Lower lobe of right lung (tissue), 2 donors: ENCODE measurements around the gene RBM44. TPM values are rescaled to one million over a fixed set of nuclear protein-coding genes. Genes with fewer than 3 reads are reported as not detected.

Source experiments
- ATAC-seq, 2 donors: fragments of 200-7000 bp; cut with Tn5 transposase; one replicate each; pipeline ENCODE4 v1.9.1; 2020 to 2022; ENCODE audit warnings: mild to moderate bottlenecking in 2 of 2, moderate library complexity in 2 of 2
- DNase-seq: peaks from one replicate; pipeline ENCODE4 v3.0.0-alpha.2; 2020
- H3K27ac ChIP-seq: fragments of 200-600 bp; one replicate; pipeline ENCODE4 v1.8.0; 2022
- H3K27me3 ChIP-seq: fragments of 200-600 bp; one replicate; pipeline ENCODE4 v1.8.0; 2022; ENCODE audit warnings: low read depth
- H3K36me3 ChIP-seq: fragments of 200-600 bp; one replicate; pipeline ENCODE4 v1.8.0; 2022; ENCODE audit warnings: mild to moderate bottlenecking
- H3K4me1 ChIP-seq: fragments of 200-600 bp; one replicate; pipeline ENCODE4 v1.8.0; 2022
- H3K4me3 ChIP-seq: fragments of 200-600 bp; one replicate; pipeline ENCODE4 v1.8.0; 2022; ENCODE audit warnings: mild to moderate bottlenecking
- H3K9me3 ChIP-seq: fragments of 200-600 bp; one replicate; pipeline ENCODE4 v1.8.0; 2022
- intact Hi-C: fragments of 100-400 bp; cut with DNase I; formaldehyde crosslinking; loops from one replicate; pipeline ENCODE4 v1.11.0; 2022
- total RNA-seq: library from RNA; stranded (reverse); fragmentation: NEBNext Ultra II Directional; extraction: Animal tissue kit (Norgen Biotek cat#: 25700); gene quantifications from one replicate; pipeline ENCODE4 v1.2.1, GENCODE V29; 2021
- TF ChIP-seq, protein P1 (sequence below): fragments of 200-600 bp; IDR thresholded peaks from one replicate; pipeline ENCODE4 v1.8.0; 2022; ENCODE audit warnings: antibody characterized with exemption, mild to moderate bottlenecking
- donor health status: DM: no; HTN: yes; CAD: no; lungs with severe emphysema.

The RBM44 gene
- total RNA-seq, 1 donor from 2014 or later: 0.59 TPM

DNA sequence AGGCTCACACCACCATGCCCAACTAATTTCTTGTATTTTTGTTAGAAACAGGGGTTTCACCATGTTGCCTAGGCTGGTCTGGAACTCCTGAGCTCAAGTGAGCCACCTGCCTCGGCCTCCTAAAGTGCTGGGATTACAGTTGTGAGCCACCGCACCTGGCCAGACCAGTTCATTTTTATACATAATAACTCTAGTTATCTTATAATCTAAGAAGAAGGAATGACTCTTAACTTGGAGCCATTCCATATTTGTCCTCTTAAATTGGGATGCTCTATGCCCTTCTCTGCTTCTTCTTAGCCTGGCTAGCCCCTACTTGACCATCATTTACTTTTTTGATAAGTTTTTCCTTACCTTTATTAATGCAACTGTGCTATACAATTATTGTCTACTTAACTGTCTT lies 2.9 kb downstream of the RBM44 start:
- TF ChIP-seq, protein P1, sequence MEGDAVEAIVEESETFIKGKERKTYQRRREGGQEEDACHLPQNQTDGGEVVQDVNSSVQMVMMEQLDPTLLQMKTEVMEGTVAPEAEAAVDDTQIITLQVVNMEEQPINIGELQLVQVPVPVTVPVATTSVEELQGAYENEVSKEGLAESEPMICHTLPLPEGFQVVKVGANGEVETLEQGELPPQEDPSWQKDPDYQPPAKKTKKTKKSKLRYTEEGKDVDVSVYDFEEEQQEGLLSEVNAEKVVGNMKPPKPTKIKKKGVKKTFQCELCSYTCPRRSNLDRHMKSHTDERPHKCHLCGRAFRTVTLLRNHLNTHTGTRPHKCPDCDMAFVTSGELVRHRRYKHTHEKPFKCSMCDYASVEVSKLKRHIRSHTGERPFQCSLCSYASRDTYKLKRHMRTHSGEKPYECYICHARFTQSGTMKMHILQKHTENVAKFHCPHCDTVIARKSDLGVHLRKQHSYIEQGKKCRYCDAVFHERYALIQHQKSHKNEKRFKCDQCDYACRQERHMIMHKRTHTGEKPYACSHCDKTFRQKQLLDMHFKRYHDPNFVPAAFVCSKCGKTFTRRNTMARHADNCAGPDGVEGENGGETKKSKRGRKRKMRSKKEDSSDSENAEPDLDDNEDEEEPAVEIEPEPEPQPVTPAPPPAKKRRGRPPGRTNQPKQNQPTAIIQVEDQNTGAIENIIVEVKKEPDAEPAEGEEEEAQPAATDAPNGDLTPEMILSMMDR: no peak

DNA sequence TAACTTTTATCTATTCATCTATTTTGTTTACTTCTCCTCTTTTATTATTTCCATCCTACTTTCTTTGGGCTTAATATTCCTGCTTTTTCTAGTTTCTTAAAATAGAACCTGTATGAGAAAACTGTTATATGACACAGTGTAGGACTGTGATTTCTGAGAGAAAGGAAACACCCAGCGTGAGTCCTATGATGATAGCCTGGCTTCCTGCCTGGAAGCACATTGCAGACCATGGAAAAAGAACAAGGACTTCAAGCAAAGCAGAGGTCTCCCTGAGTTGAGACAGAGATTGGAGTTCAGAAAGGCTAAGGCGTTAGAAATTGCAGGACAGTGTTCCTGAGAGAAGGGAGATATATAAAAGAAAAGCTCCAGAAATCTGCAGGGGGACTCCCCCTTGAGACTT lies 7.8 kb downstream of the RBM44 start:
- intact Hi-C loops: no loop called here
- DNase-seq (no peak), ATAC-seq (no peak)
- H3K4me3 ChIP-seq: no peak overlapping the region
- no peak overlapping the region for H3K27ac ChIP-seq
- no peaks in the 10 kb centered on the region for H3K9me3 ChIP-seq
- no peaks in the 10 kb centered on the region for H3K36me3 ChIP-seq
- no peaks in the 10 kb centered on the region for H3K27me3 ChIP-seq
- H3K4me1 ChIP-seq: no peaks in the 10 kb centered on the region
- TF ChIP-seq, protein P1: no peak

More for the DNA sequence above, 2.9 kb downstream of the RBM44 start:
- Histone ChIP-seq H3K27me3 (no peaks in the 10 kb centered on the region), H3K36me3 (no peaks in the 10 kb centered on the region), H3K9me3 (no peaks in the 10 kb centered on the region), H3K4me3 (no peak overlapping the region), H3K27ac (no peak overlapping the region), H3K4me1 (no peaks in the 10 kb centered on the region)
- no peak for DNase-seq
- no peak for ATAC-seq
- intact Hi-C loops: no loop called here

DNA sequence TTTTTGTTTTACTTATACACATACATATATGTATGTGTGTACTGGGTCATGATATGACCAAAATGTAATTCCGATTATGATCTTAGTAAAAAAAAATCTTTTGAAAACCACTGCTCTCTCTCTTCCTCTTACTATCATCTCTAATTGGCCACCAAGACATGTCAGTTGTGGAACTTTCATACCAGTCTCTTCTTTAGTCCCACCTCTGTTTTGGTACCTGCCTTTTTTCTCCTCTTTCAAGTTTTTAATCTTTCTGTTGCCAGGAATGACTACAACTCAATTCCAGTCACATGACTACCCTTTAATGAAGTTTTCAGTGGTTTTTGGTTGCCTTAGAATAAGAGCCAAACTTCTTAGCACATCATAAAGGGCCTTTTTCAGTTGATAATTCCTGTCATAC lies 17.1 kb downstream of the RBM44 start:
- no peaks in the 10 kb centered on the region for H3K9me3 ChIP-seq
- no peak overlapping the region for H3K27ac ChIP-seq
- intact Hi-C loops: no loop called here
- DNase-seq (no peak), ATAC-seq (no peak)
- no peaks in the 10 kb centered on the region for H3K27me3 ChIP-seq
- no peak overlapping the region for H3K4me3 ChIP-seq
- H3K4me1 ChIP-seq: no peaks in the 10 kb centered on the region
- TF ChIP-seq, protein P1: no peak
- no peaks in the 10 kb centered on the region for H3K36me3 ChIP-seq

DNA sequence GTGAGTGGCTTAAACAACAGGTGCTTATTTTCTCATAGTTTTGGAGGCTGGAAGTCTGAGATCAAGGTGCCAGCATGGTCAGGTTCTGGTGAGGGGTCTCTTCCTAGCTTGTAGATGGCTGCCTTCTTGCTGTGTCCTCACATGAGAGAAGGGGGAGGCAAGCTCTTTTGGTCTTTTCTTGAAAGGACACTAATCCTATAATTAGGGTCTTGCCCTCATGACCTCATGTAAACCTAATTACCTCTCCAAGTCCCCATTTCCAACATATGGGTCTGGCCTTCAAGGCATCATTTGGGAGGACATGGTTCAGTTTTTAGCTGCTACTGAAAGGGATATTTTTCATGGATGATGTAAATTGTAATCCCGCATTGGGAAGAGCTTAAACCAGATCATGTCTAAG lies 18.0 kb downstream of the RBM44 start:
- no peak for DNase-seq
- H3K36me3 ChIP-seq: no peaks in the 10 kb centered on the region
- no peaks in the 10 kb centered on the region for H3K4me1 ChIP-seq
- no peaks in the 10 kb centered on the region for H3K27me3 ChIP-seq
- ATAC-seq: no peak
- no peak overlapping the region for H3K27ac ChIP-seq
- TF ChIP-seq, protein P1: no peak
- H3K9me3 ChIP-seq: no peaks in the 10 kb centered on the region
- no peak overlapping the region for H3K4me3 ChIP-seq
- intact Hi-C loops: no loop called here

DNA sequence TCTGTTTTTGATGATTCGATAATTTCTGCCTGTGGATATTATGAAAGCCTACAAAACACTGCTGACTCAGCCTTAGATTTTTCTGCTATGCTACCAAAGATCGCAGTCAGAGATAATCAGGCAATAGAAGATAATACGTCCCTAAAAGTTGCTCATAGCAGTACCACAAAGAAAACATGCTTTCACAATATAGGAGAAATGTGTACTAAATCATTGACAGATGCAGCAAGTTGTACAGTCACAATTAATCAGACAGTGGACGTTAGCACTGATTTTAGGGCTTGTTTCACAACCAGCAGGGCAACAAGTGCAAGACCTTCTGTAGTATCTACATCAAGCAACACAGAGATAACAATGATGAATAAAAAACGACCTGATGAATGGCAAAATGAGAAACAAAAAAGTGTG lies 19.5 kb downstream of the RBM44 start:
- H3K36me3 ChIP-seq: no peaks in the 10 kb centered on the region
- no peak overlapping the region for H3K4me3 ChIP-seq
- DNase-seq: no peak
- H3K27ac ChIP-seq: no peak overlapping the region
- no peaks in the 10 kb centered on the region for H3K9me3 ChIP-seq
- H3K27me3 ChIP-seq: no peaks in the 10 kb centered on the region
- TF ChIP-seq, protein P1: no peak
- H3K4me1 ChIP-seq: no peaks in the 10 kb centered on the region
- intact Hi-C loops: no loop called here
- ATAC-seq: no peak

DNA sequence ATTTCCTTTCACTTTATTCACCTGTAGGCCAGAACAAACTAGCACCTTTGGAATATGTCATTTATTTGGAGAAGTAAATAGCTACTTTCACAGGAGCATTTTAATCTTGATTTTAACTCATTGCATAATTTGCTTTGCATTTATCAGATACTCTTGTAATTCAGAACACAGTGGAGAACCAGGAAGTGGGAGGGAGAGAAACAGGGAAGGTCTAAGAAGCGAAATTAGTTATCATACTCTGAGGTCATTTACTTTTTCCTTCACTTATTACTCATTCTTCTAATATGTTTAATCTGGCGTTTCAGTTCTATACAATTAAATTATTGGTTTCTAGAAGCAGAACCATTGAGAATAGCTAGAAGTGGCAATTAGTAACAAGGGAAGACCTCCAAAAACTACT lies 20.7 kb downstream of the RBM44 start:
- Histone ChIP-seq H3K9me3 (no peaks in the 10 kb centered on the region), H3K27ac (no peak overlapping the region), H3K27me3 (no peaks in the 10 kb centered on the region), H3K4me1 (no peaks in the 10 kb centered on the region), H3K4me3 (no peak overlapping the region), H3K36me3 (no peaks in the 10 kb centered on the region)
- DNase-seq (no peak), ATAC-seq (no peak)
- intact Hi-C loops: no loop called here
- TF ChIP-seq, protein P1: no peak
